HepG2 (cell line): ENCODE measurements around the gene DPH1. TPM values are rescaled to one million over a fixed set of nuclear protein-coding genes. Genes with fewer than 3 reads are reported as not detected.
A peak's percentile ranks its signal among the peaks of the same experiment; 100 is the strongest.

ENCODE experiments used
- ATAC-seq: fragments of 200-7000 bp; cut with Tn5 transposase; 3 replicates; pipeline ENCODE4 v1.9.1; 2020; ENCODE audit warnings: mild to moderate bottlenecking, moderate library complexity
- BruUV-seq: library from RNA; stranded (reverse); fragments of 400-500 nt; replicated peaks from 2 replicates; lab custom pipeline; 2021; lab: Mats Ljungman, UMichigan
- CTCF ChIA-PET: fragments of 300-600 bp; formaldehyde crosslinking; extraction: SDS; loops from one replicate; lab custom pipeline; 2021; ENCODE audit warnings: low total read pairs, inconsistent platforms, low intra/inter-chr PET ratio; lab: Yijun Ruan, JAX
- POLR2A ChIA-PET: fragments of 350-600 bp; sonication (Branson Sonifier 250); formaldehyde crosslinking; loops from one replicate; lab custom pipeline; 2020; ENCODE audit warnings: antibody characterized with exemption, inconsistent platforms; lab: Yijun Ruan, JAX
- DNase-seq: peaks from one replicate; pipeline ENCODE4 v3.0.0-alpha.2; 2015; ENCODE audit warnings: low spot score
- FAIRE-seq: peaks from 3 replicates; lab custom pipeline; 2011; peaks lifted over from hg19 to GRCh38; lab: Jason Lieb, UNC
- H2AFZ ChIP-seq: one replicate; pipeline ENCODE4 v1.6.1; 2011; ENCODE audit warnings: low read length, inconsistent platforms
- H3K27ac ChIP-seq: fragments of 300-600 bp; 3 replicates; pipeline ENCODE4 v1.8.0; 2011; ENCODE audit warnings: mixed run types, mild to moderate bottlenecking, mixed read lengths, low read length, inconsistent platforms; ENCODE audit not compliant: insufficient read depth; ENCODE audit errors: extremely low read length
- H3K27me3 ChIP-seq, 2 experiments: fragments of 200-600 bp in 1 of 2; 2 replicates in 1 of 2; 3 replicates in 1 of 2; pipeline versions ENCODE4 v1.6.0 to v1.8.0; 2011; ENCODE audit warnings: low read length in 2 of 2, mild to moderate bottlenecking in 2 of 2, moderate library complexity in 2 of 2, inconsistent platforms in 1 of 2; ENCODE audit not compliant: insufficient read depth in 2 of 2, control insufficient read depth in 1 of 2
- H3K36me3 ChIP-seq, 2 experiments: fragments of 200-600 bp in 1 of 2; replicated peaks in 1 of 2; 2 replicates in 1 of 2; 3 replicates in 1 of 2; pipeline versions ENCODE4 v1.5.1 to v1.8.0; 2011; ENCODE audit warnings: low read length in 2 of 2, inconsistent platforms in 1 of 2; ENCODE audit not compliant: insufficient read depth in 2 of 2, control insufficient read depth in 1 of 2
- H3K4me1 ChIP-seq: 2 replicates; pipeline ENCODE4 v1.5.1; 2012; ENCODE audit warnings: low read length, inconsistent platforms; ENCODE audit not compliant: insufficient read depth
- H3K4me2 ChIP-seq: 2 replicates; pipeline ENCODE4 v1.6.0; 2011; ENCODE audit warnings: low read depth, low read length, inconsistent platforms
- H3K4me3 ChIP-seq, 3 experiments: fragments of 200-600 bp in 1 of 3; sonication (generic), shearing (Covaris generic) in 1 of 3; replicated peaks in 1 of 3; 2 replicates each; pipeline ENCODE4 v1.5.1; 2011 to 2016; ENCODE audit warnings: low read length in 3 of 3, inconsistent platforms in 2 of 3, low read depth in 2 of 3, mild to moderate bottlenecking in 2 of 3, control low read depth in 1 of 3, mixed read lengths in 1 of 3; ENCODE audit not compliant: insufficient read depth in 1 of 3
- H3K79me2 ChIP-seq: one replicate; pipeline ENCODE4 v1.6.1; 2011; ENCODE audit warnings: low read length, inconsistent platforms; ENCODE audit not compliant: insufficient read depth
- H3K9ac ChIP-seq: 2 replicates; pipeline ENCODE4 v1.6.0; 2011; ENCODE audit warnings: mild to moderate bottlenecking, low read depth, low read length, inconsistent platforms; ENCODE audit not compliant: insufficient read depth
- H3K9me3 ChIP-seq: 2 replicates; pipeline ENCODE4 v1.5.1; 2012; ENCODE audit warnings: mild to moderate bottlenecking, low read length
- H4K20me1 ChIP-seq: 2 replicates; pipeline ENCODE4 v1.6.0; 2011; ENCODE audit warnings: inconsistent platforms, mild to moderate bottlenecking, low read length, moderate library complexity; ENCODE audit not compliant: insufficient read depth
- CBX5 ChIP-seq: sonication (generic); formaldehyde crosslinking; IDR thresholded peaks from 2 replicates; pipeline ENCODE4 v1.4.0; 2020; ENCODE audit warnings: missing genetic modification reagents, borderline replicate concordance
- DPF2 ChIP-seq: sonication (generic); formaldehyde crosslinking; IDR thresholded peaks from 2 replicates; pipeline ENCODE4 v1.4.0; 2020; ENCODE audit warnings: mild to moderate bottlenecking, low read depth, missing genetic modification reagents, borderline replicate concordance
- EEA1 ChIP-seq: sonication (generic); formaldehyde crosslinking; IDR thresholded peaks from 2 replicates; pipeline ENCODE4 v1.5.1; 2020; ENCODE audit warnings: mild to moderate bottlenecking, missing genetic modification reagents, borderline replicate concordance
- KDM5B ChIP-seq: sonication (generic); formaldehyde crosslinking; IDR thresholded peaks from 2 replicates; pipeline ENCODE4 v1.4.0; 2020; ENCODE audit warnings: missing genetic modification reagents, mild to moderate bottlenecking, borderline replicate concordance
- NFYB ChIP-seq: sonication (generic); formaldehyde crosslinking; IDR thresholded peaks from 2 replicates; pipeline ENCODE4 v1.4.0; 2020; ENCODE audit warnings: missing genetic modification reagents
- RARG ChIP-seq: sonication (generic); formaldehyde crosslinking; IDR thresholded peaks from 2 replicates; pipeline ENCODE4 v1.4.0; 2020; ENCODE audit warnings: low read depth, mild to moderate bottlenecking, missing genetic modification reagents
- SALL1 ChIP-seq: sonication (generic); formaldehyde crosslinking; IDR thresholded peaks from 2 replicates; pipeline ENCODE4 v1.8.0; 2022; ENCODE audit warnings: mild to moderate bottlenecking, missing genetic modification reagents
- ZNF12 ChIP-seq: sonication (generic); formaldehyde crosslinking; IDR thresholded peaks from 2 replicates; pipeline ENCODE4 v1.5.0; 2020; ENCODE audit warnings: missing genetic modification reagents
- ZNF138 ChIP-seq: sonication (generic); formaldehyde crosslinking; IDR thresholded peaks from 2 replicates; pipeline ENCODE4 v1.5.0; 2020; ENCODE audit warnings: mild to moderate bottlenecking, low read depth, missing genetic modification reagents
- ZNF883 ChIP-seq: sonication (generic); formaldehyde crosslinking; IDR thresholded peaks from 2 replicates; pipeline ENCODE4 v1.5.1; 2020; ENCODE audit warnings: mild to moderate bottlenecking, missing genetic modification reagents; ENCODE audit errors: not compliant biosample characterization
- WGBS: methylation state at CpG from one replicate; pipeline ENCODE4 v1.1.6; 2017; ENCODE audit warnings: low lambda C conversion rate; 5-methylcytosine and 5-hydroxymethylcytosine counted together
- in situ Hi-C: cut with HindIII; loops from 2 replicates; pipeline ENCODE4 v1.10.0; 2017; ENCODE audit warnings: low pct_unique_long_range_greater_than_20kb; ENCODE audit not compliant: extremely low pct_ligation_motif_present
- intact Hi-C: fragments of 100-400 bp; cut with micrococcal nuclease; formaldehyde crosslinking; loops from one replicate; pipeline ENCODE4 v1.10.0; 2022; ENCODE audit not compliant: unreplicated experiment
- polyA plus RNA-seq, 8 experiments: library from polyadenylated mRNA; depleted of rRNA in 3 of 8; stranded (reverse) in 7 of 8; unstranded in 1 of 8; fragments of >200 nt; fragmentation: Illumina TruSeq in 4 of 8; extraction: Trizol in 4 of 8; gene quantifications; 2 replicates each; pipeline versions ENCODE4 v1.2.1 to v1.2.3, GENCODE V29; 2011 to 2016; ENCODE audit warnings: low read depth in 4 of 8, missing spikeins in 1 of 8, mixed read lengths in 1 of 8; ENCODE audit not compliant: insufficient read depth in 1 of 8
- total RNA-seq, 5 experiments: library from RNA; depleted of rRNA; stranded (reverse); fragments of >200 nt; fragmentation: Illumina TruSeq; extraction: Trizol; gene quantifications; 2 replicates each; pipeline ENCODE4 v1.2.3, GENCODE V29; 2016; ENCODE audit warnings: low read depth in 1 of 5
- TF ChIP-seq, protein P1 (sequence below): sonication (generic); formaldehyde crosslinking; IDR thresholded peaks from 2 replicates; pipeline ENCODE4 v1.5.1; 2020; ENCODE audit warnings: mild to moderate bottlenecking, missing genetic modification reagents, moderate library complexity
- TF ChIP-seq, protein P2 (sequence below): sonication (generic); formaldehyde crosslinking; IDR thresholded peaks from 2 replicates; pipeline ENCODE4 v1.4.0; 2020; ENCODE audit warnings: mild to moderate bottlenecking, missing genetic modification reagents

Gene DPH1
- total and polyA plus RNA-seq, 2 of the 13 experiments (the other 11 are each of a cell fraction or from before 2014, with no cell fraction given), result 25.3 to 42.8 TPM

DNA sequence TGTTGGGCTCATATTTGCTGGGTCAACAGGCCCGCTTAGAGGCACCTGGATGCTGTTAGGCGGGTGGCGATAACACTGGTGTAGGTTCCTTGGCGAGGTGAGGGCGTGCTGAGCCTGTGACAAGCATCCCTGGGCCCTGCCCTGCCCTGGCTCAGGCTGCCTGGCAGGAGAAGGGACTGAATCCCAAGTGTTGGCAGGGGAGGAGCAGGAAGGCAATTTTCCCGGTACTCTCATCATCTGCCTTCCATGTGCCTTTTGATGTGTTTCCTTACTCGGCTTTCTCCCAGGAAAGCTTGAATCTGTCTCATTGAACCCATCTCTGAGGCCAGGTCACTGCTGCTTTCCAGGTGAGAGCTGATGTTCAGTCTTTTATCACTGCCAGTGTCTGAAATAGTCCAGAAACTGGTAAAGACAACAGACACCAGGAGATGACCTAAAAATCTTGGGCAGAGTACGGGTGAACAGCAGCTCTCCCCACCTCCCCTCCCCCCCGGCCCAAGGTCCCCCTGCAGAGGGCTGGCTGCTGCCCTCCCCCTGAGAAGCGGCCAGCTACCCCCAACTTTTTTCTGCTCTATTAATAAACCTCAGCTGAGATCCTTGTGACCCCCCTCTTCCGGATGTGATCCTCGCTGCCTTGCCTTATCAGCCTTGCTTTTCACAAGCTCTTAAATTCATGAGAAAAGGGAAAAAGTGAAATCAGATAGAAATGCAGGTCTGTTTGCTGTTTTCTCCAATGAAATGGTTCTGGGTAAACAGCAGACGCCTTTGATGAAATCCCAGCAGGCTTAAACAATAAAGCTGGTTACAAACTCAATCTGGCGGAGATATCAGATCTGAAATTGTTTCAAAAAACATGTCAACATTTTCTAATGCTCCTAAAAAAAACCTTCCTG, 33.8 kb upstream of the DPH1 start:
- Histone ChIP-seq H3K36me3 (no peaks in the 10 kb centered on the region), H3K4me1 (peaks cover 66% of the 10 kb centered on the region), H3K27me3 (peaks cover 0 to 18% of the 10 kb centered on the region in 2 experiments; a peak in 2 of 5 replicates), H3K9ac (peak overlapping the region; percentile 27), H3K9me3 (no peaks in the 10 kb centered on the region), H3K79me2 (no peaks in the 10 kb centered on the region), H3K4me2 (peak overlapping the region; percentile 83), H4K20me1 (no peaks in the 10 kb centered on the region), H2AFZ (no peak overlapping the region), H3K4me3 (peak overlapping the region; percentile 38 to 66 (median 60)), H3K27ac (no peak overlapping the region)
- BruUV-seq, result TSS peak; percentile 60
- DNase-seq (no peak), FAIRE-seq (peak; percentile 60), ATAC-seq (peak; percentile 6)
- WGBS, result 4% methylated on average over 12 of the region's 14 CpGs
- intact Hi-C loops (no loop called here), in situ Hi-C loops (no loop called here)
- POLR2A ChIA-PET, result interaction anchor here (0.7 to 3.1 kb wide), 16 partner anchors 8 to 403 kb away, joined by 3 to 18 read pairs (median 4); partner anchors contain the start of genes DPH1 and RTN4RL1
- CTCF ChIA-PET, result no interaction called here
- TF ChIP-seq KDM5B (CRISPR knock-in tag), result 0 out of 2 replicates have a peak, but pooled peaks have one; percentile 29
- 0 out of 2 replicates have a peak, but pooled peaks have one; percentile 4 for TF ChIP-seq NFYB (CRISPR knock-in tag)
- peak; percentile 75; the same call in 1 of the 2 replicates for TF ChIP-seq ZNF12
- no peak for TF ChIP-seq DPF2
- TF ChIP-seq ZNF883 (CRISPR knock-in tag), result no peak
- 0 out of 2 replicates have a peak, but pooled peaks have one; percentile 64 for TF ChIP-seq EEA1 (CRISPR knock-in tag)
- 0 out of 2 replicates have a peak, but pooled peaks have one; percentile 9 for TF ChIP-seq SALL1 (CRISPR knock-in tag)
- TF ChIP-seq RARG, result no peak
- TF ChIP-seq, protein P1, sequence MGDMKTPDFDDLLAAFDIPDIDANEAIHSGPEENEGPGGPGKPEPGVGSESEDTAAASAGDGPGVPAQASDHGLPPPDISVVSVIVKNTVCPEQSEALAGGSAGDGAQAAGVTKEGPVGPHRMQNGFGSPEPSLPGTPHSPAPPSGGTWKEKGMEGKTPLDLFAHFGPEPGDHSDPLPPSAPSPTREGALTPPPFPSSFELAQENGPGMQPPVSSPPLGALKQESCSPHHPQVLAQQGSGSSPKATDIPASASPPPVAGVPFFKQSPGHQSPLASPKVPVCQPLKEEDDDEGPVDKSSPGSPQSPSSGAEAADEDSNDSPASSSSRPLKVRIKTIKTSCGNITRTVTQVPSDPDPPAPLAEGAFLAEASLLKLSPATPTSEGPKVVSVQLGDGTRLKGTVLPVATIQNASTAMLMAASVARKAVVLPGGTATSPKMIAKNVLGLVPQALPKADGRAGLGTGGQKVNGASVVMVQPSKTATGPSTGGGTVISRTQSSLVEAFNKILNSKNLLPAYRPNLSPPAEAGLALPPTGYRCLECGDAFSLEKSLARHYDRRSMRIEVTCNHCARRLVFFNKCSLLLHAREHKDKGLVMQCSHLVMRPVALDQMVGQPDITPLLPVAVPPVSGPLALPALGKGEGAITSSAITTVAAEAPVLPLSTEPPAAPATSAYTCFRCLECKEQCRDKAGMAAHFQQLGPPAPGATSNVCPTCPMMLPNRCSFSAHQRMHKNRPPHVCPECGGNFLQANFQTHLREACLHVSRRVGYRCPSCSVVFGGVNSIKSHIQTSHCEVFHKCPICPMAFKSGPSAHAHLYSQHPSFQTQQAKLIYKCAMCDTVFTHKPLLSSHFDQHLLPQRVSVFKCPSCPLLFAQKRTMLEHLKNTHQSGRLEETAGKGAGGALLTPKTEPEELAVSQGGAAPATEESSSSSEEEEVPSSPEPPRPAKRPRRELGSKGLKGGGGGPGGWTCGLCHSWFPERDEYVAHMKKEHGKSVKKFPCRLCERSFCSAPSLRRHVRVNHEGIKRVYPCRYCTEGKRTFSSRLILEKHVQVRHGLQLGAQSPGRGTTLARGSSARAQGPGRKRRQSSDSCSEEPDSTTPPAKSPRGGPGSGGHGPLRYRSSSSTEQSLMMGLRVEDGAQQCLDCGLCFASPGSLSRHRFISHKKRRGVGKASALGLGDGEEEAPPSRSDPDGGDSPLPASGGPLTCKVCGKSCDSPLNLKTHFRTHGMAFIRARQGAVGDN (CRISPR knock-in tag), result peak; percentile 58
- no peak for TF ChIP-seq ZNF138 (CRISPR knock-in tag)
- TF ChIP-seq CBX5, result no peak
- TF ChIP-seq, protein P2, sequence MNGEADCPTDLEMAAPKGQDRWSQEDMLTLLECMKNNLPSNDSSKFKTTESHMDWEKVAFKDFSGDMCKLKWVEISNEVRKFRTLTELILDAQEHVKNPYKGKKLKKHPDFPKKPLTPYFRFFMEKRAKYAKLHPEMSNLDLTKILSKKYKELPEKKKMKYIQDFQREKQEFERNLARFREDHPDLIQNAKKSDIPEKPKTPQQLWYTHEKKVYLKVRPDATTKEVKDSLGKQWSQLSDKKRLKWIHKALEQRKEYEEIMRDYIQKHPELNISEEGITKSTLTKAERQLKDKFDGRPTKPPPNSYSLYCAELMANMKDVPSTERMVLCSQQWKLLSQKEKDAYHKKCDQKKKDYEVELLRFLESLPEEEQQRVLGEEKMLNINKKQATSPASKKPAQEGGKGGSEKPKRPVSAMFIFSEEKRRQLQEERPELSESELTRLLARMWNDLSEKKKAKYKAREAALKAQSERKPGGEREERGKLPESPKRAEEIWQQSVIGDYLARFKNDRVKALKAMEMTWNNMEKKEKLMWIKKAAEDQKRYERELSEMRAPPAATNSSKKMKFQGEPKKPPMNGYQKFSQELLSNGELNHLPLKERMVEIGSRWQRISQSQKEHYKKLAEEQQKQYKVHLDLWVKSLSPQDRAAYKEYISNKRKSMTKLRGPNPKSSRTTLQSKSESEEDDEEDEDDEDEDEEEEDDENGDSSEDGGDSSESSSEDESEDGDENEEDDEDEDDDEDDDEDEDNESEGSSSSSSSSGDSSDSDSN (CRISPR knock-in tag), result peak; percentile 22; the same call in 1 of the 2 replicates
